SH-SY5Y (cell line): ENCODE measurements around the gene PTPRG.

ENCODE experiments used
- GATA2 ChIP-seq: IDR thresholded peaks from 2 replicates; pipeline ENCODE4 v1.6.1; 2011; ENCODE audit warnings: mild to moderate bottlenecking, low read depth, low read length
- GATA3 ChIP-seq: IDR thresholded peaks from 2 replicates; pipeline ENCODE4 v1.6.1; 2011; ENCODE audit warnings: low read depth, mild to moderate bottlenecking, low read length, moderate library complexity

PTPRG gene

GRCh38 chr3:61768284-61769037, 207.1 kb downstream of the PTPRG start:
- no peak for TF ChIP-seq GATA3
- TF ChIP-seq GATA2: no peak

DNA sequence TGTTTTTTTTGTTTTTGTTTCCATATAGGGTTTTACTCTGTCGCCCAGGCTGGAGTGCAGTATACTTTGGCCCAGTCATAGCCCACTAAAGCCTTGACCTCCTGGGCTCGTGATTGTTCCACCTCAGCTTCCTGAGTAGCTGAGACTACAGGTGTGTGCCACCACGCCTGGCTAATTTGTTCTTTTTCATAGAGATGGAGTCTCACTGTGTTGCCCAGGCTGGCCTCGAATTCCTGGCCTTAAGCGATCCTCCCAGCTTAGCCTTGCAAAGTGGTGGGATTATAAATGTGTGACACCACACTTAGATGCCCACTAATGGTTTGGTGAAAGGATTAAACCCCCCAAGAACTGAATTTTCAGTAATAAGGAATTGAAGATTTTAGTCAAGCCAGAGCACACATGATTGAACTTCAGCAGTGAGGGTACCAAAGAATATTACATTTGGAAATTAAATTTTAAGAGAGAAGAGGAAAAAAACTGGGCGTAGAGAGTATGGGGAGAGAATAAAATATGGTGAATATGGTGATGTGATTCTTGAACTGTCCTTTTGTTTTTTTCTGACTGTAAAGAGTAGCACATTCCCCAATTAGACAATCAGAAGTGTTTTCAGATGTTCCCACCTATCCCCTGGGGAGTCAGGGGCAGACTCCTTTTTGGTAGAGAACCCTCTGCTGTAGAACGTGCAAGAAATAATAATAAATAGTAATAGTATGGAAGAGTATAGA, 208.1 kb downstream of the PTPRG start:
- TF ChIP-seq GATA3 (no peak), GATA2 (no peak)

DNA sequence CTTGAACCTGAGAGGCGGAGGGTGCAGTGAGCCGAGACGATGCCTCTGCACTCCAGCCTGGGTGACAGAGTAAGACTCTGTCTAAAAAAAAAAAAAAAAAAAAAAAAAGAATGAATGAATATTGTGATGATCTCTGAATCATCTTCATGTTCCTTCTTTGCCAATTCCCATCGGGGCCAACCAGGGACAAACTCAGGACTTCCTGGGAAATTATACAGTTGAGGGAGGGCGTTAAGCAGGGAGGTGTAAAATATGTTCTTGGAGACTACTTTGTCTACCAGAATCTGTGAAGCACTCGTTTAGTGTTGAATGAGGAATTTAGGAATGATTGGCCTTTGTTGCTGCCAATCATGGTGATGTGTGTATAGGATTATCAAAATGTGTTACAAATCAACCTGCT, 210.6 kb downstream of the PTPRG start:
- no peak for TF ChIP-seq GATA2
- TF ChIP-seq GATA3: no peak

DNA sequence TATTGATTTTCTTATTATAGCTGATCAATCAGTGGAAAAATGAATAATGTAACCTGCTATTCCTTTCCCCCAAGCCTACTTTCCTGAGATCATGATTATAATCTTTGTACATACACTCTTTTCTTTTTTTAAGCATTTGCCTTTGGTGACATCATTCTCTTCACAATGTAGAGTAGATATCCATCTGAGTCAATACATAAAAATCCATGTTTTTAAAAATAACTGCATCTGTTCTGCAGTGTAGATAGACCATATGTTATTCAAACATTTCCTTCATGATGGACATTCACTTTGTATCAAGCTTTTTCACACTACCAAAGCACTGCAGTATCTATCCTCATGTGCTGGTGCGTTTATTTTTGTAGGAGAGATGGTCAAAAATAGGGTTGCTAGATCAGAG, 211.1 kb downstream of the PTPRG start:
- TF ChIP-seq GATA3 (no peak), GATA2 (no peak)

- TF ChIP-seq GATA2 (no peak), GATA3 (no peak)
Observed at GRCh38 chr3:61774279-61774890, 213.0 kb downstream of the PTPRG start.

DNA sequence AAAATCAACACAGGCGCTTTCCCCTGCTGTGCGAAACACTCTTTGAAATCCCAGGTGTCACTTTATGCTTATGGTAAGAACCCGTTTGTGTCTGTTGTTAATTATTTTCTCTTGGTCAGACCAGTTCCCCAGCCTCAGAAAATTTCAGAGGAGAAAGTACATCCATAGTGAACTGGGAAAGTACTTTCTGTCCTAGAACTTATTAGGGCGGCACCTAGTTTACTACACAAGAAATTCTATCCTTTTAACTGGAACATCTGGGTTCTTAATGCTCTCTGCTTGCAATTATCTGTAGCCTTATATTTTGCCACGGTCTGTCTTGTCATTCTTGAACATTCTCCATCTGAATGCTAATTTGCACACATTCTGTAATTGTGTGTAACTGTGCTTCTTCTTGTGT, 215.0 kb downstream of the PTPRG start:
- no peak for TF ChIP-seq GATA3

- TF ChIP-seq GATA3 (no peak), GATA2 (no peak)
Observed at GRCh38 chr3:61777483-61777882, 216.1 kb downstream of the PTPRG start.

- no peak for TF ChIP-seq GATA3
- no peak for TF ChIP-seq GATA2
Observed at GRCh38 chr3:61778095-61778494, 216.7 kb downstream of the PTPRG start.

GRCh38 chr3:61780016-61780415, 218.6 kb downstream of the PTPRG start:
- TF ChIP-seq GATA2 (no peak), GATA3 (no peak)

DNA sequence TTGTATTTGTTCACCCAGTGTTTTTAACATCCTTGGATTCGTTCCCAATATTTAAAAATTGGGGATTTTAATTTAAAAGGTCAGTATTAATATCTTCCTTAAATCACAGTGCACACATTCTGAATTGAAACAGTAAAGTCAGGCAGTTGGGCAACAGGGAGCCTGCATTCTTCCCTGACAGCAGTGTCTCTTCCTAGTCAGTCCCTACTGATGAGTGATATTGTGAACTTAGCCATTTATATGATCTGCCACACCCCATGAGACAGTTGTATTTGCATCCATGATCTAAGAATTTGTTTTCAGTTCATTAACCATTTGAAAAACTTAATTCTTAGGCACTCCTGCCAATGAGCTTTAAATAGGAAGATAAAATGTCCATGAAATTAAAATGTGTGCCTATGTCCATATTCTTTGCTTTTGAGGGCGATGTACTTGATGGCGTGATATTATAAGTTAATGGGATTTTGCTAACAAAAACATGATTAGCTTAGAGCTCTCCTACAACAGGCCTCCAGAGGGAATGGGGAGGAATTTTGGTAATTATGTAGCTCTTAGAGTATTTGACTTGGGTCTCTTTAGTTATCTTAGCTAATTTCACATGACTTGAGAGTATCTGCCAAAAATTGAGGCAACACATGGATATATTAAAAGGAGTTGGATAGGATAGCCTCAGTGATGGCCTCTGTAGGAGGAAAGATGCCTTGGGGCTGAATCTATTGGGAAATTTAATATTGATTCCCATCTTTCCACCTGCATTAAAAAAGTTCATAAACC, 219.3 kb downstream of the PTPRG start:
- TF ChIP-seq GATA3: no peak
- no peak for TF ChIP-seq GATA2

DNA sequence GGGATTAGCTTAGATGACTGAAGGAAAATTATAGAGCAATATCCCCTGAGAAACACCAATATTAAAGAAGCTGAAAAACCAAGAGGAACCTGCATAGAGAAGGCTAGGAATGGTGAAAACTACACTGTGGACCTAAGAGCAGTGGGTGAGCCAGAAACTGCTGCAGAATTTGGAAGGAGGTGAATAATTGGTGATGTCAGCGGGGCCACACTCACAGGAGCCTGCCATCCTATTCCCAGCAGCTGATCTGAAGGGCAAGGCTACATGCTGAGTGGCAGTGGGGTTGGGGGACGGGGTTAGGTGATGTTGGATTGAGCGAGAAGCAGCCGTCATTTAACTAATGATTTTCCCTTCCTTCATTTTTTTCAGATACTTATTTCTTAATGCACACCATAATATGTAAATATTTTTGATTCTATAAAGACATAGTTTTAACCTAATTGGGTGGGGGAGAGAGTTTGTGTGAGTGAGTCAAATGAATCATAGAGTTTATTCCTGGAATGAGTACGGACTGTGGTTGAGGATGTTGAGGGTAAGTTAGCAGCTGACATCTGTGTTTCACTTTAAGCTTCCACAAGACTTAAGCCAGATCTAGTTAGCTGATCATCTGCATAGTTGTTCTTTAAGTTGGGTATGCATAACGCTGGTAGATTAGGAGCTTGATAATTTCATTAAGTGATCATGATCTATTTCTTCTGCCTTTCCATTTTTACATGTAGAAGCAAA, 222.8 kb downstream of the PTPRG start:
- TF ChIP-seq GATA2 (no peak), GATA3 (no peak)

DNA sequence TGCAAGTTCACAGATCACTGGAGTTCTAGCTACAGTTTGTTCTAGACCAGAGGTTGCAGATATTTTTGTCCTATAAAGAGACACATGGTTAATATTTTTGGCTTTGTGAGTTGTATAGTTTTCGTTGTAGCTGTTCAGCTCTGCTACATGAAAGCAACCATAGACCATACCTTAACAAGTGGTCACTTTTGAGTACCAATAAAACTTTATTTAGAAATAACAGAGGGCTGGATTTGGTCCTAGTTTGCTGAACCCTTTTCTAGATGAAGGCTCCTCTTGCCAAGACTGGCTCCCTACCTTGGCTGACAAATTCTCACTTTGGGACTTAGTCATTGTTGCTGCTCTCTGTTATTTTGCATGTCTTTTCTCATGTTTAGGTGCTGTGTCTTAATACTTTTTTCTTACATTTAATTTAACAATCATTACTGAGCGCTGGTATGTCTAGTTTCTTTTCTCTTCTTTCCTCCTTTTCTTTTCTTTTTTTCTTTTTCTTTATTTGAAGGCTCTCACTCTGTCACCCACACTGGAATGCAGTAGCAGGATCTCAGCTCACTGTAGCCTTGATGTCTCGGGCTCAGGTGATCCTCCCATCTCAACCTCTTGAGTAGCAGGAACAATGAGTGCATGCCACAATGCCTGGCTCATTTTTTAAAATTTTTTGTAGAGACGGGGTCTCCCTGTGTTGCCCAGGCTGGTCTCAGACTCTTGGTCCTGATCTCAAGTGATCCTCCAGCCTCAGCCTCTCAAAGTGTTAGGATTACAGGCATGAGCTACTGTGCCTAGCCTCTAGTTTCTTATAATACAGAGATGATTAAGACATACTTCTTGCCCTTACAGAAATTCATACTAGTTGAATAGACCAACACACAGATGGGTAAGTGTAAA, 227.5 kb downstream of the PTPRG start:
- TF ChIP-seq GATA2 (no peak), GATA3 (no peak)

- TF ChIP-seq GATA3: no peak
- no peak for TF ChIP-seq GATA2
Observed at GRCh38 chr3:61789861-61790260, 228.5 kb downstream of the PTPRG start.
